GM12891 (cell line): ENCODE measurements around the gene COPG2.

Experiments
- POLR2A ChIP-seq: IDR thresholded peaks from 2 replicates; pipeline ENCODE4 v1.6.1; 2011; ENCODE audit warnings: low read depth, low read length, control low read depth
- POLR2AphosphoS5 ChIP-seq: IDR thresholded peaks from 2 replicates; pipeline ENCODE4 v1.6.1; 2011; ENCODE audit warnings: low read depth, low read length, control low read depth
- SPI1 ChIP-seq: IDR thresholded peaks from 2 replicates; pipeline ENCODE4 v1.6.1; 2011; ENCODE audit warnings: low read depth, low read length, control low read depth
- TAF1 ChIP-seq: IDR thresholded peaks from 2 replicates; pipeline ENCODE4 v1.6.1; 2011; ENCODE audit warnings: low read depth, low read length, control low read depth

GRCh38 chr7:130485734-130486113 is 182.8 kb downstream of the COPG2 start:
- TF ChIP-seq POLR2A (no peak), POLR2AphosphoS5 (no peak), TAF1 (no peak), SPI1 (no peak)
